HL-60/S4 treated with phorbol 12-myristate 13-acetate at 8.2 ng/mL for 4 days and 3 days (cell line): ENCODE measurements around the gene TMTC1.
"Not testable (repeated sequence)": the region's sequence is repeated elsewhere in the genome, so short reads cannot be mapped to it uniquely, and the experiment has no call there.

Experiments used
- in situ Hi-C: fragments of 300-500 bp; cut with MboI; formaldehyde crosslinking; loops from 2 replicates; pipeline ENCODE4 v1.15.0; 2022; ENCODE audit warnings: low sequenced_read_pairs

Gene TMTC1

DNA sequence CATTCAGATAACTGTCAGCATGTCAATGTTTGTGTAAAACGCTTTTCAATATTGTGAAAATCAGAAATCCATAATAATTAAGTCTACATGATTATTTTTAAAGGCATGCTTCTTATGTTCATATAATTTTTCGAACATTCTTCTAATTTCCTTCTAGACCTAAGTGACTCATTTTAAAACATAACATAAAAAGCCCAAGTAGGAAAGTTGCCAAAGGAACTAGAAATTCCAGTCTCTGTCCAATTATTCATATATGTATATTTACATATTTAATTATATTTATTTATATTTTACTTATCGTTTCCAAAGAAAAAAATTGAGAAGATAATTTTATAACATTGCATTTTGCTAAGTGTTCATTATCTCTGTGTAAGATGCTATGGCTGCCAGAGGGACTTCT lies 110.4 kb downstream of the TMTC1 start:
- in situ Hi-C loops: no loop called here

DNA sequence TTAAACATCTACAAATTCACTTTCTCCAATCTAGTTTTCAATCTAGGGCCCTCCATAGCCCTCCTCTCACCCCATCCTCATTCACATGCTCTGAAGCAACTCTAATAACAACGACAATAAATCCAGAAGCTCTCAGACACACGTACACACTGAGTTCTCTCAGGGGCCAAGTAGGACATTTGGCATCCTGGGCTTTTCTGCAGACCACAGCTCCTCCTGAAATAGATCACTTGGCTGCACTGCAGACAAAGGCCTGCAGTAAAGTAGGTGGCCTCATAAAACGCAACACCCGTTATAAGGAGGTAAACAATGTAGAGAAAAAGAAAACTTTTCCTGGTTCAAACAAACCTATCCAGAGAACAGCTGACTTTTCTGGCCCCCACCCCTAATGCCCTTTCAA lies 111.2 kb downstream of the TMTC1 start:
- in situ Hi-C loops: no loop called here

GRCh38 chr12:29671742-29672141 lies 112.0 kb downstream of the TMTC1 start:
- in situ Hi-C loops: no loop called here

GRCh38 chr12:29667011-29667410 lies 116.7 kb downstream of the TMTC1 start:
- in situ Hi-C loops: no loop called here

DNA sequence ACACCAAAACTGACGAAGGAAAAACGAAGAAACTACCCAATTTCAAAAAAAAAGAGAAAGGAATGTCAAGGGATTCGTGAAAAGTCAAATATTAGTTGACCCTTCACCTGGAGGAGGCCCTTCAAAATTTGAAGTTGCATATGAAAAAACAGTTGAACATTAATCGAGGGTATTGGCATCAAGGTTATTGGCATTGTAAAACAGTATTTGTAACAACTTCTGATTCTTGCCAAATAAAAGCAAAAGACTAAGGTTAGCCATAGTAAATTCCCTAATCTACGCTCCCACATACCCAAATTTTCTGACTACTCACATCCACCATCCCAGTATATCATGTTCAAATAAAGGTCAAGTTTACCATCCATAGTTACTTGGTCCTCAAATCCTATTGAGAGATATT lies 118.6 kb downstream of the TMTC1 start:
- in situ Hi-C loops: no loop called here

GRCh38 chr12:29662734-29663323 lies 120.9 kb downstream of the TMTC1 start:
- in situ Hi-C loops: no loop called here

DNA sequence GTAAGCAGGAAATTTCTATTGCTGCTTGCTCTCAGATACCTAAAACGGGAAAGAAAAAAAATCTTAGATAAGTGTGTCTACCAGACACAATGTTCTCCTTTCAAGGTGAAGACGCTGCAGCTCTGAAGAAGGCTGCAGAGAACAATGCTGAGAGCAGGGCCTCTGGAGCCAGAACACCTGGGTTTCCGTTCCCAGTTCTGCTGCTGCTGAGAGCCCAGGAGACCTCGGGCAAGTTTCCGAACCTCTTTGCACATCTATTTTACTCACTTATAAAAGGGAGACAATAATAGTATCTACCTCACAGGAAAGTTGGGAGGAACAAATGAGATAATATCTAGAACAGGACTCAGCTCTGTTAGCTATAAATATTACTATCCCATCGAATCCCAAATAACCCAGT lies 122.9 kb downstream of the TMTC1 start:
- in situ Hi-C loops: no loop called here

- in situ Hi-C loops: no loop called here
Observed at GRCh38 chr12:29656762-29657538, 126.8 kb downstream of the TMTC1 start.

DNA sequence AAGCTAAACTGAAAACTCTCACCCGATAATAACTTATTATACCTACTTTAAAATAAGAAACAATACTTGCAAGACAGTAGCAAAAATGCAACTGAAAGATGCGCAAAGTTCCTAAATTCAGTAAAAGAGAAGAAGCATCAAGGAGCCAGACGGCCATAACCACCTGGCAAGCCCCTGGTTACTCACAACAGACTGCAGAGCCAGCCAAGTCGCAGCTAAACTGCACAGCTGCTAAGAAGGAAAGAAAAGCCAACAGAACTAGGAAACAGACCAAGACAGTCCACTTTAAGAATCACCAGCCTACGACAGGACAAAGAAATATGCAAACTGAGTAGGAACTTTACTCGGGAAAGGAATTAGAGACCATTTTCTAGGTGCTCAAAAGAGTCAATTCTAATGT lies 127.9 kb downstream of the TMTC1 start:
- in situ Hi-C loops: no loop called here

DNA sequence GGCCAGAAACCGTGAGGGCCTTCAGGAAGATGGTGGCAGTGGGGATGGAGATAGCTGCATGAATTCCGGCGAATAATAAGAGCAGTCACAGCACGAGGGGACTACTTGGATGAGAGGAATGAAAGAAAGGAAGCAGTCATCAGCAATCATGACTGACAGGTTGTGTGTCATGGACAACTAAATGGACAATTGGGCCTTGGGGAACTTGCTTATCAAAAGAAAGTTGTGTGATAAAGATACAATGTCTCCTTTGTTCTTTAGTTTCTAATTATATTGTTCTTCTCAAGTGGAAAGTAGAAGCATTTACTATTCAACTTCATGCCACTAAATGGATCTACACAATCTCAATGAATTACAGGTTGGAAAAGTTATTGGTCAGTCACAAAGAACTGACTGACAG lies 130.5 kb downstream of the TMTC1 start:
- in situ Hi-C loops: no loop called here

- in situ Hi-C loops: no loop called here
Observed at GRCh38 chr12:29650371-29650770, 133.4 kb downstream of the TMTC1 start.

DNA sequence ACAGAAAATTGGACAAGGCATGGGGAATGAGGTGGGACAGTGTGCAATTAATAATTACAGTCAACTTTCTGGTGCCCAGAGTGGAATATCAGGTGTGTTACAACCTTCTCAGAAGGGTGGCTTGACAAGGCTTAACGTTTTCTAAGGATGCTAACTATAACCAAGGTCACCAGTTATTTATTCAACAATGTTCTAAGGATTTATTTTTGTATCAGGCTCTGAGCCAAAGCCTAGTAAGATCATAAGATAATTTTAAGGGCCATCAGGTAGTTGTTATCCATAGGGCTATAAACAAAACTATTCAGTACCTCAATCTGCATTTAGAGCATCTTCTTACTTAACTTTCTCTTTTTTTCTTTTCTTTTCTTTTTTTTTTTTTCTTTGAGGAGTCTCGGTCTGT lies 134.0 kb downstream of the TMTC1 start:
- in situ Hi-C loops: no loop called here

- in situ Hi-C loops: no loop called here
Observed at GRCh38 chr12:29644536-29645162, 139.1 kb downstream of the TMTC1 start.

- in situ Hi-C loops: no loop called here
Observed at GRCh38 chr12:29640589-29641345, 143.0 kb downstream of the TMTC1 start.

- in situ Hi-C loops: no loop called here
Observed at GRCh38 chr12:29639893-29640495, 143.7 kb downstream of the TMTC1 start.

- in situ Hi-C loops: no loop called here
Observed at GRCh38 chr12:29638528-29638927, 145.2 kb downstream of the TMTC1 start.

- in situ Hi-C loops: no loop called here
Observed at GRCh38 chr12:29634057-29634456, 149.7 kb downstream of the TMTC1 start.

DNA sequence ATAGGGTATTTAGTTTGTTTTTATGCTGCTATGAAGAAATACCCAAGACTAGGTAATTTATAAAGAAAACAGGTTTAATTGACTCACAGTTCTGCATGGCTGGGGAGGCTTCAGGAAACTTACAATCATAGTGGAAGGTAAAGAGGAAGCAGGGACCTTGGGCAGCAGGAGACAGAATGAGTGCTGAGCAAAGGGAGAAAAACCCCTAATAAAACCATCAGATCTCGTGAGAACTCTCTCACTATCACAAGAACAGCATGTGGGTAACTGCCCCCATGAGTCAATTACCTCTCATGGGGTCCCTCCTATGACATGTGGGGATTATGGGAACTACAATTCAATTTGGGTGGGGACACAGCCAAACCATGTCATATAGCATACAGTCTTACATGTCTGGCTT lies 153.6 kb downstream of the TMTC1 start:
- in situ Hi-C loops: not testable (repeated sequence)

GRCh38 chr12:29627221-29627620 lies 156.5 kb downstream of the TMTC1 start:
- in situ Hi-C loops: no loop called here

GRCh38 chr12:29625359-29625953 lies 158.3 kb downstream of the TMTC1 start:
- in situ Hi-C loops: no loop called here

- in situ Hi-C loops: no loop called here
Observed at GRCh38 chr12:29622251-29622650, 161.5 kb downstream of the TMTC1 start.
